Right lobe of liver (tissue), 4 donors: ENCODE results near the gene CD164L2.

Experiments used
- CTCF ChIP-seq, 4 donors: fragments of 200-600 bp in 3 of 4; fragments of 450-650 bp in 1 of 4; IDR thresholded peaks; one replicate each; pipeline versions ENCODE4 v1.5.1 to v1.8.0; 2016 to 2022; ENCODE audit warnings: antibody characterized with exemption in 4 of 4, mild to moderate bottlenecking in 2 of 4
- POLR2A ChIP-seq: fragments of 450-650 bp; IDR thresholded peaks from one replicate; pipeline ENCODE4 v1.6.1; 2017; ENCODE audit warnings: antibody characterized with exemption, mild to moderate bottlenecking
- donor health status: DM: no; HTN: no; CAD: no.
- donor health status: DM: no; HTN: no; CAD: no.
- donor health status: DM: no; HTN: yes; CAD: no.

GRCh38 chr1:27406362-27406680, 23.2 kb upstream of the CD164L2 start:
- TF ChIP-seq CTCF (IDR thresholded peaks at IDR 0.05) (no peak), POLR2A (no peak)
